ENCODE measurements around the gene WASHC4.

DNA sequence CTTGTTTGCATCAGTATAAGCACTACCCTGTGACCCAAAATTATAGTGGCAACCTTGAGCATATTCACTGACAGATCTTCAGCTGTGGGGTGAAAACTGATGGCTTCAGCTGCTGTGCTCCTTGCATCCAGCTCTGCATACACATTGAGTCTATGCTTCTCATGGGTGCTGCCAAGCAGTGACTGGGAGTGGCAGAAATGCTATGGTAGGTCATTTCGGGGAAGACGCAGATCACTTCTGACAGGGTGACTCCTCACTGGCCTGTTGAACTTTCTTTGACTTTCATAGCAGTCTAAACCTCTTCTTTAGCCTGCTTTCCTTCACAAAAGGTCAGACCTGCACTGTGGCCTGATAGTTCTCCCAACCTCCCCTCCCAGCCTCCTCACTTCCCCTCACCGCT lies 17.7 kb upstream of the WASHC4 start:
- no peak for TF ChIP-seq BHLHE40 (IDR thresholded peaks at IDR 0.05; ENCODE audit: borderline replicate concordance)
- no peak for TF ChIP-seq ARNT (IDR thresholded peaks at IDR 0.05)
- TF ChIP-seq SP1 (IDR thresholded peaks at IDR 0.05): no peak
- TF ChIP-seq ZNF384 (IDR thresholded peaks at IDR 0.05): no peak
- TF ChIP-seq HDGF (IDR thresholded peaks at IDR 0.05; ENCODE audit: borderline replicate concordance): no peak

Data from HEK293T (cell line).